HG02763 (cell line): ENCODE measurements around the gene PRAF2.
A peak's percentile ranks its signal among the peaks of the same experiment; 100 is the strongest.

ENCODE experiments used
- ATAC-seq: cut with Tn5 transposase; IDR thresholded peaks from one replicate; pipeline ENCODE4 v1.9.1; 2021; ENCODE audit warnings: mild to moderate bottlenecking, moderate library complexity; ENCODE audit not compliant: unreplicated experiment

Gene PRAF2

DNA sequence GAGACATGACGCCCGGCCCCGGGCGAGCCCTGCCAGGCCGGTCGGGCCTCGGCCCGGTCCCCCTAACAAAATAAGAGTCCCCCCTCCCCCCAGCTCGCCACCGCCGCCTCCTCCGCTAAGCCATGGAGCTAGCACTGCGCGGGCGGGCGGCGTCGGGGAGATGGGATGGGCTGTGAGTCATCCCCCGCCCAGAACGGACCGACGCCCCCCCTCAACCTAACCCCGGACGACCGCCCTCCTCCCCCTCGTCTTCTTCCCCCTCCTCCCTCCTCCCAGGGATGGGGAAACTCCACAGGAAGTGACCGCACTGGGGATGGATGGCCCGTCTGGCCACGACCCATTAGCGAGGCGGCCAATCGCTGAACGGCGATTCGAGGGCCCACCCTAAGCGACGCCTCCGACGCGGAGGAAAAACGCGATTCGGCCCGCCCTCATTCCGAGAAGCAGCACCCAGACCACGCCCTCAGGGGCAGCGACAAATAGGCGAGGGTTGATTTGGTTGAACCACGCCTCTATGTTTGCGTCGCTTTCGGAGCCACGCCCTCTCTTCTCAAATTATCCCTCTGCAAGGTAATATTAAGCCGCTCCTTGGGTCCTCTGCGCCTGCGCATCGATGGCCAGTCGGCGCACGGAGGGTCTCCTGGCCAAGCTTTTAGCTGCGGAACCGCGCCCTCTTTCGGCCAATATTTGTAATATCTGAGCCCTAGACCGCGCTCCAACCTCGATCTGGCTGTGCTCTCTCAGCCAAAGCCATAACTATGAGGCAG, 30.4 kb downstream of the PRAF2 start, which contains the start of gene TFE3:
Gene TFE3, minus strand, starts transcription at position 138 of the 767 bp plus-strand sequence. Its CDS starts 131 bp downstream, at position 7.
- peak; percentile 89 for ATAC-seq

DNA sequence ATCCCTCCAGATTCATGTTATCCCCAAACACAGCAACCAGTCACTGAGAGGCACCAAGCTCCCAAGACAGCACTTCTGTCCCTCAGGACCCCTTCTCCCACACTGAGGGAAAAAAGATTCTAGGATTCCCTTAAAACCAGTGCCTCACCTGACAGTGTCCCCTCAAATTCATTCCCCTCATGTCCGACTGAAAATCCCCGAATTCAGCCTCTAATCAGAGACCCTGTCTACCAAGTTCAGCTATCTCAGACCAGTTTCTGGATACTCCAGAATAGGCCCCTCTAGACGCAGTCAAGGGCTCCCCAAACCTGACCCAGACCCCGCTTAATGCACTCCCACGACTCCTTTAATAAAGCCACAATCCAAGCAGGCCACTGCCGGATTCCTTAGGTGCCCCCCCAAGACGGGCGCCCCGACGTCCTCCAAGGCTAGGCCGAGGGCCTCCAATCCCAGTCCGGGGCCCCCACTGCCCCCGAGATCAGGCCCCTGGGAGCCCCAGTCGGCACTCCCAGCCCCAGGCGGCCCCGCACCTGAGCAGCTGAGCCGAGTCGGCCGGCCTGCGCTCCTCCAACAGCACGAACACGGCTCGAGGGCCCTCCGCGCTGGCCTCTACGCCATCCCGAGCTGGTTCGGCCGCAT, 31.1 kb downstream of the PRAF2 start:
- ATAC-seq = no peak

DNA sequence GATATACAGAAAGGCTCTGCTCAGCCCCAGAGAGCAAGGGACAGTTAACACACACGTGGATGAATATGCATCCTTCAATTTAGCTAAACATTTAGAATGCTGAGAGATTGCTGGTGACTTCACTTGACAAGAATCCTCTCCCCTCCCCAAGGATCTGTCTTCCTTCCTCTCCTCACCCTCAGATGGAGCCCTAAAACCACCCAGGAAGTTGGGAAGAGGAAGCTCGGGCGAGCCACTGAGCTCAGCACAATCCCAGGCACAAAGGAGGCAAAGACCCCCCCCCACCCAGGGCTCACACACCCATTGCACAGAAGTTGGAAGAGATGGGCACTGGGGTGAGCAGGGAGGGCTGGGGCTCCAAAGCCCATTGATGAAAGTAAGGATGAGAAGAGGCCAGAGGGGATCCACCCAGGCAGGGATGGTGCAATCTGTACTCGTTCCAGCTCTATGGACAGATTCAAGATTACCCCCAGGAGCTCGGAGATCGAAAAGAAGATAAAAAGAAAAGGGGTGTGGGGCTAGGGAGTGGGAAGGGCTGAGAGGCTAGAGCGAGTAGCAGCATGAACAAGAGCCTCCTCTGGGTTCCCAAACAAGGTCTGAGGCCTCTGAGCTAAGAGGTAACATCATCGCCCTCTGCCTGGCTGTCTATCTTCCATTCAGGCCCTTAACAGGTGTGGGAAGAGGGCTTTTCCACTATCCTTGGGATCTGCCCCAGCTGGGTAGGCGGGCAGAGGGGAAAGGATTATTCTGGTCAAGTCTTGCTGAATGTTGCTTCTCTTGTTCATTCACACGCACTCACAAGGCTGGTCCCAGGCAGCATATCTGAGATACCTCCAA, 31.8 kb downstream of the PRAF2 start:
- no peak for ATAC-seq

DNA sequence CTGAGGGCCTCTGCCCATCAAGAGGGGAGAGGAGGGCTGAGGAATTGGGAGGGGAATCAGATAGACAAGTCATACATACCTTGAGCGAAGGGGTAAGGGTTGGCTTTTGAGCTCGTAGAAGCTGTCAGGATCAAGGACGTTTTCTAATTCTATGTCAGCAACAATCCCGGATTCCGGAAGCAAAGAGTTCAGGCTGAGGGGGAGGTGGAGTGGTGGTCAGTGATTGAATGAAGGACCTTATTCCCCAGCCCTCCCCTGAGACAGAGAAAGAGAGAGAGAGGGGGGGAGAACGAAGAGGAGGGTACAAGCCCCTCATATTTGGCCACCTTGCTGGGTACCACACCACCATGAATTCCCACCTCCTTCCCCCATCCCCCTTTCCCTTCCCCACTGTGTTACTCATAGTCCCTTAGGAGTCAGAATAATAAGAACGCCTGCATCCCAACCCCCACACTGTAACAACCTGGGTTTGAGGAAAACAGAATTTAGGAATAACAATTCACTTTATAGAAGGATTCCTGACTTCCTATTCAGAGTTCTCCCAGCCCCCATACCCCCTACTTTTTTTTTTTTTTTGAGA, 33.3 kb downstream of the PRAF2 start:
- ATAC-seq = no peak

DNA sequence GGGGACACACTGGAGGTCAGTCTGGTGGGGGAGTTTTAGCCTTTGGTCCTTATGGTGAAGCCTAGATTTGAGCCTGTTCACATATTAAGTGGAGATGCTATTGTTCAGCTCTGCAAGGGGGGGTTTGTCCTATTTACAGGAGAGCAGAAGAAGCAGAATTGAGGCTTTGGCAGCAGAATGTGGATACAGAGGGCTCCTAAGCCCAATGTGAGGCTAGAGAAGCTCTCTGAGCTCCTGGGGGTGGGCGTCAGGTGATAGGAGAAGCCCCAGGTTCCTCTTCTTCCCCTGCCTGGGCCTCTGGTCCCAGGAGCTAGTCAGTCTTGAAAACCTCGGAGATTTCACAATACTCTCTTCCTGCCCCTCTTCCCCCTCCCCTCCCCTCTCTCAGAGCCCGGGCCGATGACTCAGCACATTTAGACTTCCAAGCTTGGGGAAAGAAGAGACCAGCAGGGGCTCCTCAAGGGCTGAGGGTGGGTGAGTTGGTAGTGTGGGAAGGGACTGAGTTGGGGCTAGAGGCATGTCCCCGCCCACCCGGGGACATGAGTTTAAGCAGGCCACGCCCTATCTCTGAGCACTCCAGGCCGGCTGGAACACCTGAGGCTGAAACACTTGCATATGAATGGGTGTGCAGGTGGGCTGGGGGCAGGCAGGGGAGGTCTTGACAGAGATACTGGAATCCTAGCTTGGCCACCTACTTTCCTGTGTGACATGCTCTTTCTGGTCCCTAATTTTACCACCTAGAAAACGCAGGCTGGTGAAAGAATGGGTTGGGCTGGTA, 34.0 kb downstream of the PRAF2 start:
- no peak for ATAC-seq

DNA sequence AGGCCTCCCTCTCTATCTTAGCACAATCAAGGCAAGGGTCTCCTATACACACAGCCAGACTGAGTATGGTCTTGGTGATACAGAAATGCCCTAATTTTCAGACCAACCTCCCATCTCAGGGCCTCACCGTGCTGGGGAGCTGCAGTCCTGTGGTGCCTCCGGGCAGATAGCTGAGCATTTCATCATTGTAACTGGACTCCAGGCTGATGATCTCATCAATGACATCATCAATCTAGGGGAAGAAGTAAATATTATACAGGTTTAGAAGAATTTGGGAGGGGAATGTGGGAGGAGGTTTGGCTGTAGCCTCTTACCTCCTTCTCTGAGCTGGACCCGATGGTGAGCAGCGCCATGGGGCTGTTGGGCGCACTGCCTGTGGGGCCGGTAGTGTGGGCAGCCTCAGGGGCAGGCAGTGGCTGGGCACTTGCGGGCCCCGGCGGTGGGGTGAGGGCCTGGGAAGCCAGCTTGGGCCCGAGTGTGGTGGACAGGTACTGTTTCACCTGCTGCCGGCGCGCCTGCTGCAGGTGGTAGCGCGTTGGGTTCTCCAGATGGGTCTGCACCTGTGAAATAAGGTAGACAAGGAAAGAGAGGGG, 35.8 kb downstream of the PRAF2 start:
- no peak for ATAC-seq

DNA sequence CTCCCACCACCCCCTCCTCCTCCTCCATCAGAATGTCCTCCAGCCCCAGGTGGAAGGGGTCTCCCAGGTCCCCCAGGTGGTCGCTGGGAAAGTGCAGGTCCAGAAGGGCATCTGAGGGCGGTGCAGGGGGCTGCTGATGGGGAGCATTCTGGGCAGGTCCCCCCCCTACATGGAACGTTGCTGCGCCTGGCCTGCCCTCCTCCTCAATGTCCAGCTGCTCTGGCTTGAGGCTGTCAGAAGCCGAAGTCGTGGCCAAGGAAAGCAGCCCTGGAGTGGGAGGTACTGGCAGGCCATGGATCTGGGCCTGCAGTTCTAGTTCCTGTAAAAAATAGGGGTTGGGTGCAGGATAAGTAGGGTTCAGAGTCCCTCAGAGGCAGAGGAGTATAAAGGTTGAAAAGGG, 43.5 kb downstream of the PRAF2 start:
- ATAC-seq = no peak

DNA sequence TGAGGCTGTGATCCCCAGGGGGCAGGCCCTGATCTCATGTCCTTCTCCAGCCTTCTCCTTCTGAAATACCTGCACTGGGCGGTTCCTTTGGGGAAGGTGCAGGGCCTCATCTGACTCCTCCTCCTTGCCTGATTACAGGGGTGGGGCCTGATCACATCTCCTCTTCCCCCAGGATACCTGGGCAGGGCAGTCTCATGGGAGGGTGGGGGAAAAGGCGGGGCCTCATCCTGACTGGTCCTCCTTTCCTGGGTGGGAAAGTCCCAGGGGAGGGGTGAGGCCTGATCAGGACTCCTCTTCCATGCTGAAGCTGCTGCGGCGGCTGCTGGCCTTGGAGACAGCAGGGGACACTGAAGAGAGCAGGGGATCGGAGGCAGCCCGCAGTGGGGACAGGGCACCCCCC, 43.9 kb downstream of the PRAF2 start:
- ATAC-seq = no peak
